Natural killer cell (primary cell): ENCODE data around the gene NKTR. TPM values are rescaled to one million over a fixed set of nuclear protein-coding genes. Genes with fewer than 3 reads are reported as not detected.

Source experiments
- ATAC-seq, 3 donors: fragments of 150-1000 bp in 2 of 3; fragments of 200-7000 bp in 1 of 3; cut with Tn5 transposase; 1 replicate in 1 of 3; 2 replicates in 2 of 3; pipeline ENCODE4 v1.10.0; 2021; ENCODE audit warnings: mild to moderate bottlenecking in 2 of 3, moderate library complexity in 2 of 3
- DNase-seq, 2 donors: peaks; one replicate each; pipeline versions ENCODE4 v3.0.0 to v3.0.0-alpha.2; 2013 to 2021; ENCODE audit warnings: mixed read lengths in 1 of 2
- H3K27ac ChIP-seq: one replicate; pipeline ENCODE4 v1.5.1; 2013; ENCODE audit warnings: mild to moderate bottlenecking, low read length
- H3K27me3 ChIP-seq: one replicate; pipeline ENCODE4 v1.6.1; 2013; ENCODE audit warnings: low read length; ENCODE audit not compliant: control insufficient read depth, insufficient read depth
- H3K36me3 ChIP-seq: one replicate; pipeline ENCODE4 v1.6.1; 2013; ENCODE audit warnings: low read length; ENCODE audit not compliant: control insufficient read depth, insufficient read depth
- H3K4me1 ChIP-seq: one replicate; pipeline ENCODE4 v1.6.1; 2013; ENCODE audit warnings: low read length; ENCODE audit not compliant: control insufficient read depth, insufficient read depth
- H3K4me3 ChIP-seq: one replicate; pipeline ENCODE4 v1.5.1; 2013; ENCODE audit warnings: low read length
- H3K9me3 ChIP-seq: one replicate; pipeline ENCODE4 v1.6.1; 2013; ENCODE audit warnings: low read length; ENCODE audit not compliant: control insufficient read depth, insufficient read depth
- H3K27ac Mint-ChIP-seq, 2 donors: one replicate each; pipeline ENCODE4 v1.8.0; 2022; ENCODE audit warnings: mild to moderate bottlenecking in 2 of 2, mixed read lengths in 2 of 2, moderate library complexity in 1 of 2
- H3K27me3 Mint-ChIP-seq, 2 donors: one replicate each; pipeline ENCODE4 v1.8.0; 2022; ENCODE audit warnings: low read depth in 2 of 2, mixed read lengths in 2 of 2
- H3K36me3 Mint-ChIP-seq: one replicate; pipeline ENCODE4 v1.8.0; 2022; ENCODE audit warnings: mixed read lengths
- H3K4me1 Mint-ChIP-seq, 2 donors: one replicate each; pipeline ENCODE4 v1.8.0; 2022; ENCODE audit warnings: mixed read lengths in 2 of 2
- H3K4me3 Mint-ChIP-seq: one replicate; pipeline ENCODE4 v1.8.0; 2022; ENCODE audit warnings: mild to moderate bottlenecking, moderate library complexity, mixed read lengths
- H3K9me3 Mint-ChIP-seq, 2 donors: one replicate each; pipeline ENCODE4 v1.8.0; 2022; ENCODE audit warnings: mixed read lengths in 2 of 2
- CTCF ChIP-seq: fragments of 200-600 bp; IDR thresholded peaks from one replicate; pipeline ENCODE4 v1.8.0; 2022; ENCODE audit warnings: antibody characterized with exemption
- WGBS: methylation state at CpG from one replicate; pipeline ENCODE4 v1.1.7; 2013; ENCODE audit warnings: missing lambda C conversion rate; ENCODE audit not compliant: insufficient coverage; 5-methylcytosine and 5-hydroxymethylcytosine counted together
- intact Hi-C: fragments of 100-400 bp; cut with micrococcal nuclease; formaldehyde crosslinking; loops from one replicate; pipeline ENCODE4 v1.14.2; 2022
- total RNA-seq, 4 donors: library from RNA; stranded (reverse); fragments of 120-200 nt in 1 of 4; gene quantifications; one replicate each; pipeline versions ENCODE4 v1.2.3 to v1.2.4, GENCODE V29; 2013 to 2022

NKTR gene
- total RNA-seq, 3 donors from 2014 or later (not counting 1 experiment from before 2014, with no cell fraction given), result 212 to 252 (median 217) TPM

- peaks cover 0 to 2% of the 10 kb centered on the region in 2 donors for H3K4me1 Mint-ChIP-seq
- no peak for DNase-seq
- WGBS, result 95% methylated on average over 4 of the region's 4 CpGs
- Histone ChIP-seq H3K9me3 (no peaks in the 10 kb centered on the region), H3K27me3 (no peaks in the 10 kb centered on the region), H3K4me1 (no peaks in the 10 kb centered on the region), H3K27ac (no peak overlapping the region), H3K36me3 (no peaks in the 10 kb centered on the region), H3K4me3 (no peak overlapping the region)
- H3K9me3 Mint-ChIP-seq, result peaks cover 4 to 5% of the 10 kb centered on the region in 2 donors
- ATAC-seq, result no peak
- no peak overlapping the region for H3K27ac Mint-ChIP-seq
- H3K36me3 Mint-ChIP-seq, result peaks cover 8% of the 10 kb centered on the region
- intact Hi-C loops, result no loop called here
- H3K4me3 Mint-ChIP-seq, result no peak overlapping the region
- peaks cover 21 to 26% of the 10 kb centered on the region in 2 donors for H3K27me3 Mint-ChIP-seq
- no peak for TF ChIP-seq CTCF
Measured at GRCh38 chr3:42680806-42681205, 80.3 kb downstream of the NKTR start.

- no peak for DNase-seq
- H3K4me1 Mint-ChIP-seq, result peaks cover 0 to 5% of the 10 kb centered on the region in 2 donors
- Histone ChIP-seq H3K4me1 (no peaks in the 10 kb centered on the region), H3K27ac (no peak overlapping the region), H3K27me3 (no peaks in the 10 kb centered on the region), H3K9me3 (no peaks in the 10 kb centered on the region), H3K4me3 (no peak overlapping the region), H3K36me3 (no peaks in the 10 kb centered on the region)
- H3K27me3 Mint-ChIP-seq, result peaks cover 21 to 26% of the 10 kb centered on the region in 2 donors
- 91% methylated on average over 7 of the region's 10 CpGs for WGBS
- intact Hi-C loops, result no loop called here
- no peak overlapping the region for H3K27ac Mint-ChIP-seq
- no peak for TF ChIP-seq CTCF
- peaks cover 4 to 5% of the 10 kb centered on the region in 2 donors for H3K9me3 Mint-ChIP-seq
- no peak overlapping the region for H3K4me3 Mint-ChIP-seq
- no peak for ATAC-seq
- peaks cover 8% of the 10 kb centered on the region for H3K36me3 Mint-ChIP-seq
Measured at GRCh38 chr3:42681361-42682038, 81.0 kb downstream of the NKTR start.

- H3K4me3 ChIP-seq, result no peak overlapping the region
- no peak overlapping the region for H3K27ac ChIP-seq
- H3K36me3 ChIP-seq, result no peaks in the 10 kb centered on the region
- H3K9me3 Mint-ChIP-seq, result peaks cover 4 to 5% of the 10 kb centered on the region in 2 donors
- no peaks in the 10 kb centered on the region for H3K27me3 ChIP-seq
- H3K4me1 Mint-ChIP-seq, result peaks cover 0 to 5% of the 10 kb centered on the region in 2 donors
- intact Hi-C loops, result no loop called here
- peaks cover 6% of the 10 kb centered on the region for H3K36me3 Mint-ChIP-seq
- DNase-seq, result no peak
- peaks cover 21 to 25% of the 10 kb centered on the region in 2 donors for H3K27me3 Mint-ChIP-seq
- no peak for TF ChIP-seq CTCF
- 75% methylated on average over 12 of the region's 12 CpGs for WGBS
- ATAC-seq, result no peak
- H3K4me1 ChIP-seq, result no peaks in the 10 kb centered on the region
- no peaks in the 10 kb centered on the region for H3K9me3 ChIP-seq
- no peak overlapping the region for H3K4me3 Mint-ChIP-seq
- no peak overlapping the region for H3K27ac Mint-ChIP-seq
Measured at GRCh38 chr3:42682301-42683070, 82.0 kb downstream of the NKTR start.
